Measurements from ENCODE around the gene ACBD4.

- TF ChIP-seq POLR2A (IDR thresholded peaks at IDR 0.05), result no peak
- TF ChIP-seq CTCF (IDR thresholded peaks at IDR 0.05), result no peak
These were observed 14.4 kb upstream of the ACBD4 start for GRCh38 chr17:45121055-45121454.
